ENCODE data around the gene ABCC11. TPM values are rescaled to one million over a fixed set of nuclear protein-coding genes. Genes with fewer than 3 reads are reported as not detected.
A peak's percentile ranks its signal among the peaks of the same experiment; 100 is the strongest.

ABCC11 gene
- total and polyA plus RNA-seq, 2 of the 13 experiments (the other 11 are each of a cell fraction or from before 2014, with no cell fraction given) = 1.0 to 1.4 TPM

DNA sequence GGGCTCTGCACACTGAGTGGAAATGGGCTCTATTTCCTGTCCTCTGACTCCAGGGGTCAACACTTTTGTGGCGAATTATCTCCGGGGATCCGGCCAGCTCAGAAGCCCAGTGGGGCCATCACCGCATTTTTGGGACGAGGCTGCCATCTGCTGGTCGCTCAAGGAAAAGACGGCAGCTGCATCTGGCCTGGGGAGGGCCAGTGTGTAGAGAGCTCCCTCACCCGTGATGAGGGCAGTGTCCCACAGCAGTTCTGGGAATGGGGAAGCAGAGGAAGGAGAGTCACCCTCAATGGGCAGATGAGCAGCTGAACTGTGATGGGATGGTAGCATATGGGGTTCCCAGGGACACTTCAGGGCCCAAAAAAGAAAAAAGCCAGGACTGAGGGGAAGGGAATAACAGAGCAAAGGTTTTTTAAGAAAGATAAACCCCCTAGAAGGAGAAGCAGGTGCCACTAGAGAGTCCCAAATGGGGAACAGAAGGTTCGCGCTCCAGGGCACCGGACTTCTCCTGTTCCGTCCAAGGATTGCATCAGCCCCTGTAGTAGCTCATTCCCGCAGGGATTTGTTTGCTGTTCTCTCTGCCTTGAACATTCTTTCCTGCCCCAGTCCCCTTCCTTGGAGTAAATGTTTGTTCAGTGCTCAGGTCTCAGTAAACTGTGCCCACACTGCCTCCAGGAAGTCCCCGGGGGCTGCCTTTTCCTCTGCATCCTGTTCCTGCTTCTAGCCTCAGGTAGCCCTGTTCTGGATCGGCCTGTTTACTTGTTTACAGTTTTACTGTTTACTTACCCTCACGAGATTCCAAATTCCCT, 82.2 kb downstream of the ABCC11 start (continued):
- TF ChIP-seq, protein P1, sequence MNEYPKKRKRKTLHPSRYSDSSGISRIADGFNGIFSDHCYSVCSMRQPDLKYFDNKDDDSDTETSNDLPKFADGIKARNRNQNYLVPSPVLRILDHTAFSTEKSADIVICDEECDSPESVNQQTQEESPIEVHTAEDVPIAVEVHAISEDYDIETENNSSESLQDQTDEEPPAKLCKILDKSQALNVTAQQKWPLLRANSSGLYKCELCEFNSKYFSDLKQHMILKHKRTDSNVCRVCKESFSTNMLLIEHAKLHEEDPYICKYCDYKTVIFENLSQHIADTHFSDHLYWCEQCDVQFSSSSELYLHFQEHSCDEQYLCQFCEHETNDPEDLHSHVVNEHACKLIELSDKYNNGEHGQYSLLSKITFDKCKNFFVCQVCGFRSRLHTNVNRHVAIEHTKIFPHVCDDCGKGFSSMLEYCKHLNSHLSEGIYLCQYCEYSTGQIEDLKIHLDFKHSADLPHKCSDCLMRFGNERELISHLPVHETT (CRISPR knock-in tag; conservative IDR thresholded peaks at IDR 0.05) = peak; percentile 23; the same call in 1 of the 2 replicates
- TF ChIP-seq ZNF746 (CRISPR knock-in tag; IDR thresholded peaks at IDR 0.05) (no peak), AHR (CRISPR knock-in tag; IDR thresholded peaks at IDR 0.05) (peak; percentile 62; the same call in 1 of the 2 replicates), ATM (IDR thresholded peaks at IDR 0.05; ENCODE audit: borderline replicate concordance) (no peak), HNRNPH1 (optimal IDR thresholded peaks at IDR 0.05; ENCODE audit: low read depth, low read length) (no peak), BRD4 (CRISPR knock-in tag; IDR thresholded peaks at IDR 0.05) (no peak; the same call in 1 of the 2 replicates), SATB2 (CRISPR knock-in tag; IDR thresholded peaks at IDR 0.05) (no peak), ZNF264 (CRISPR knock-in tag; IDR thresholded peaks at IDR 0.05) (peak; percentile 61; the same call in 1 of the 2 replicates), ZFP36 (IDR thresholded peaks at IDR 0.05; ENCODE audit: borderline replicate concordance, low read depth, low read length, partially characterized antibody) (peak; percentile 100), NCOA1 (CRISPR knock-in tag; IDR thresholded peaks at IDR 0.05) (no peak), ESRRA (CRISPR knock-in tag; IDR thresholded peaks at IDR 0.05; ENCODE audit: low read depth) (peak; percentile 26; the same call in 1 of the 2 replicates), PHB2 (IDR thresholded peaks at IDR 0.05; ENCODE audit: partially characterized antibody) (no peak), FOXK2 (IDR thresholded peaks at IDR 0.05) (no peak), MZF1 (CRISPR knock-in tag; IDR thresholded peaks at IDR 0.05; ENCODE audit: borderline replicate concordance) (no peak), ZKSCAN5 (CRISPR knock-in tag; IDR thresholded peaks at IDR 0.05) (no peak; the same call in 1 of the 2 replicates), KMT2A (CRISPR knock-in tag; IDR thresholded peaks at IDR 0.05) (no peak), SMYD3 (CRISPR knock-in tag; IDR thresholded peaks at IDR 0.05) (peak; percentile 63; the same call in 1 of the 2 replicates), RBAK (CRISPR knock-in tag; IDR thresholded peaks at IDR 0.05) (0 out of 2 replicates have a peak, but pooled peaks have one; percentile 39), ZNF782 (CRISPR knock-in tag; IDR thresholded peaks at IDR 0.05; ENCODE audit: borderline replicate concordance) (no peak), ZNF451 (CRISPR knock-in tag; IDR thresholded peaks at IDR 0.05) (no peak)
- TF ChIP-seq, protein P2, sequence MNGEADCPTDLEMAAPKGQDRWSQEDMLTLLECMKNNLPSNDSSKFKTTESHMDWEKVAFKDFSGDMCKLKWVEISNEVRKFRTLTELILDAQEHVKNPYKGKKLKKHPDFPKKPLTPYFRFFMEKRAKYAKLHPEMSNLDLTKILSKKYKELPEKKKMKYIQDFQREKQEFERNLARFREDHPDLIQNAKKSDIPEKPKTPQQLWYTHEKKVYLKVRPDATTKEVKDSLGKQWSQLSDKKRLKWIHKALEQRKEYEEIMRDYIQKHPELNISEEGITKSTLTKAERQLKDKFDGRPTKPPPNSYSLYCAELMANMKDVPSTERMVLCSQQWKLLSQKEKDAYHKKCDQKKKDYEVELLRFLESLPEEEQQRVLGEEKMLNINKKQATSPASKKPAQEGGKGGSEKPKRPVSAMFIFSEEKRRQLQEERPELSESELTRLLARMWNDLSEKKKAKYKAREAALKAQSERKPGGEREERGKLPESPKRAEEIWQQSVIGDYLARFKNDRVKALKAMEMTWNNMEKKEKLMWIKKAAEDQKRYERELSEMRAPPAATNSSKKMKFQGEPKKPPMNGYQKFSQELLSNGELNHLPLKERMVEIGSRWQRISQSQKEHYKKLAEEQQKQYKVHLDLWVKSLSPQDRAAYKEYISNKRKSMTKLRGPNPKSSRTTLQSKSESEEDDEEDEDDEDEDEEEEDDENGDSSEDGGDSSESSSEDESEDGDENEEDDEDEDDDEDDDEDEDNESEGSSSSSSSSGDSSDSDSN (CRISPR knock-in tag; IDR thresholded peaks at IDR 0.05) = peak; percentile 61
- TF ChIP-seq, protein P3, sequence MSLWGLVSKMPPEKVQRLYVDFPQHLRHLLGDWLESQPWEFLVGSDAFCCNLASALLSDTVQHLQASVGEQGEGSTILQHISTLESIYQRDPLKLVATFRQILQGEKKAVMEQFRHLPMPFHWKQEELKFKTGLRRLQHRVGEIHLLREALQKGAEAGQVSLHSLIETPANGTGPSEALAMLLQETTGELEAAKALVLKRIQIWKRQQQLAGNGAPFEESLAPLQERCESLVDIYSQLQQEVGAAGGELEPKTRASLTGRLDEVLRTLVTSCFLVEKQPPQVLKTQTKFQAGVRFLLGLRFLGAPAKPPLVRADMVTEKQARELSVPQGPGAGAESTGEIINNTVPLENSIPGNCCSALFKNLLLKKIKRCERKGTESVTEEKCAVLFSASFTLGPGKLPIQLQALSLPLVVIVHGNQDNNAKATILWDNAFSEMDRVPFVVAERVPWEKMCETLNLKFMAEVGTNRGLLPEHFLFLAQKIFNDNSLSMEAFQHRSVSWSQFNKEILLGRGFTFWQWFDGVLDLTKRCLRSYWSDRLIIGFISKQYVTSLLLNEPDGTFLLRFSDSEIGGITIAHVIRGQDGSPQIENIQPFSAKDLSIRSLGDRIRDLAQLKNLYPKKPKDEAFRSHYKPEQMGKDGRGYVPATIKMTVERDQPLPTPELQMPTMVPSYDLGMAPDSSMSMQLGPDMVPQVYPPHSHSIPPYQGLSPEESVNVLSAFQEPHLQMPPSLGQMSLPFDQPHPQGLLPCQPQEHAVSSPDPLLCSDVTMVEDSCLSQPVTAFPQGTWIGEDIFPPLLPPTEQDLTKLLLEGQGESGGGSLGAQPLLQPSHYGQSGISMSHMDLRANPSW (CRISPR knock-in tag; IDR thresholded peaks at IDR 0.05; ENCODE audit: borderline replicate concordance) = no peak

Measured in HepG2 (cell line).